Mucosa of descending colon (tissue), 3 donors: Measurements from ENCODE around the gene SCGN. TPM values are rescaled to one million over a fixed set of nuclear protein-coding genes. Genes with fewer than 3 reads are reported as not detected.

Experiments used
- ATAC-seq: fragments of 200-7000 bp; cut with Tn5 transposase; one replicate; pipeline ENCODE4 v1.9.1; 2020; ENCODE audit warnings: mild to moderate bottlenecking, moderate library complexity
- DNase-seq, 3 donors: peaks; one replicate each; pipeline ENCODE4 v3.0.0-alpha.2; 2020
- H3K36me3 ChIP-seq: fragments of 200-600 bp; one replicate; pipeline ENCODE4 v1.8.0; 2021; ENCODE audit warnings: low read depth, mild to moderate bottlenecking
- H3K4me1 ChIP-seq: fragments of 200-600 bp; one replicate; pipeline ENCODE4 v1.8.0; 2021; ENCODE audit warnings: low read depth, mild to moderate bottlenecking
- H3K4me3 ChIP-seq: fragments of 200-600 bp; one replicate; pipeline ENCODE4 v1.8.0; 2021; ENCODE audit warnings: mild to moderate bottlenecking
- H3K9me3 ChIP-seq: fragments of 200-600 bp; one replicate; pipeline ENCODE4 v1.8.0; 2021; ENCODE audit warnings: mild to moderate bottlenecking
- CTCF ChIP-seq: fragments of 200-600 bp; IDR thresholded peaks from one replicate; pipeline ENCODE4 v1.8.0; 2022; ENCODE audit warnings: antibody characterized with exemption, mild to moderate bottlenecking
- intact Hi-C, 2 donors: fragments of 100-400 bp; cut with DNase I in 1 of 2; cut with micrococcal nuclease in 1 of 2; formaldehyde crosslinking; loops; one replicate each; pipeline versions ENCODE4 v1.11.0 to v1.11.1; 2022; cut with DNase I, micrococcal nuclease
- total RNA-seq, 3 donors: library from RNA; stranded (reverse); fragmentation: NEBNext Ultra II Directional in 2 of 3; extraction: Animal tissue kit (Norgen Biotek cat#: 25700) in 2 of 3; gene quantifications; one replicate each; pipeline versions ENCODE4 v1.2.1 to v1.2.4, GENCODE V29; 2021 to 2023
- donor health status: DM: no; HTN: no; CAD: no; lungs with moderate emphysema.
- donor health status: DM: no; HTN: no; CAD: no.
- donor health status: DM: no; HTN: yes; CAD: no.

Gene SCGN
- total RNA-seq, 3 donors from 2014 or later: 6.4 to 18.5 (median 7.4) TPM

GRCh38 chr6:25645916-25646315 lies 6.1 kb upstream of the SCGN start:
- DNase-seq (no peak), ATAC-seq (no peak)
- no peak for TF ChIP-seq CTCF
- H3K4me1 ChIP-seq: no peaks in the 10 kb centered on the region
- no peak overlapping the region for H3K4me3 ChIP-seq
- H3K9me3 ChIP-seq: no peaks in the 10 kb centered on the region
- no peaks in the 10 kb centered on the region for H3K36me3 ChIP-seq
- intact Hi-C loops: no loop called here

- no peak for TF ChIP-seq CTCF
- Histone ChIP-seq H3K9me3 (no peaks in the 10 kb centered on the region), H3K36me3 (no peaks in the 10 kb centered on the region), H3K4me3 (no peak overlapping the region), H3K4me1 (no peaks in the 10 kb centered on the region)
- DNase-seq (no peak), ATAC-seq (no peak)
- intact Hi-C loops: no loop called here
These were observed 2.4 kb upstream of the SCGN start for GRCh38 chr6:25649611-25650010.

GRCh38 chr6:25655723-25656122 lies 3.7 kb downstream of the SCGN start:
- ATAC-seq (no peak), DNase-seq (no peak)
- H3K4me1 ChIP-seq: no peaks in the 10 kb centered on the region
- H3K36me3 ChIP-seq: no peaks in the 10 kb centered on the region
- no peak overlapping the region for H3K4me3 ChIP-seq
- intact Hi-C loops: no loop called here
- TF ChIP-seq CTCF: no peak
- no peaks in the 10 kb centered on the region for H3K9me3 ChIP-seq

GRCh38 chr6:25659633-25660368 lies 7.8 kb downstream of the SCGN start:
- DNase-seq: no peak
- Histone ChIP-seq H3K4me1 (no peaks in the 10 kb centered on the region), H3K9me3 (no peaks in the 10 kb centered on the region), H3K36me3 (no peaks in the 10 kb centered on the region), H3K4me3 (no peak overlapping the region)
- intact Hi-C loops: no loop called here
- no peak for ATAC-seq
- TF ChIP-seq CTCF: no peak

- ATAC-seq (peak; percentile 32), DNase-seq (no peak)
- intact Hi-C loops: no loop called here
- no peaks in the 10 kb centered on the region for H3K9me3 ChIP-seq
- no peaks in the 10 kb centered on the region for H3K4me1 ChIP-seq
- no peak overlapping the region for H3K4me3 ChIP-seq
- no peaks in the 10 kb centered on the region for H3K36me3 ChIP-seq
- TF ChIP-seq CTCF: no peak
These were observed 8.5 kb downstream of the SCGN start for GRCh38 chr6:25660512-25660911.
